ENCODE results near the gene HNRNPF. TPM values are rescaled to one million over a fixed set of nuclear protein-coding genes. Genes with fewer than 3 reads are reported as not detected.

The HNRNPF gene
- total RNA-seq, 1 experiment from 2014 or later = 423 TPM

GRCh38 chr10:43344051-43344450 lies 64.9 kb downstream of the HNRNPF start:
- no peak for TF ChIP-seq CTCF (IDR thresholded peaks at IDR 0.05; ENCODE audit: insufficient read depth in 1 of 2, low read depth in 1 of 2, low read length in 1 of 2, severe bottlenecking in 1 of 2, unreplicated experiment in 1 of 2)
- peaks cover 29% of the 10 kb centered on the region for H3K4me1 ChIP-seq
- H3K4me3 ChIP-seq (ENCODE audit: low read depth, low read length) = no peak overlapping the region
- no peaks in the 10 kb centered on the region for H3K27me3 ChIP-seq (replicated peaks; ENCODE audit: control insufficient read depth, insufficient read depth, low read length)
- no TSS peak for BruUV-seq (replicated peaks)
- H3K9me3 ChIP-seq = no peaks in the 10 kb centered on the region
- Mint-ChIP-seq H3K36me3 (ENCODE audit: insufficient read depth, unreplicated experiment) (no peaks in the 10 kb centered on the region), H3K4me3 (ENCODE audit: unreplicated experiment) (no peak overlapping the region), H3K4me1 (ENCODE audit: low read depth, unreplicated experiment) (peaks cover 28% of the 10 kb centered on the region), H3K27me3 (ENCODE audit: insufficient read depth, unreplicated experiment) (no peaks in the 10 kb centered on the region), H3K27ac (ENCODE audit: unreplicated experiment) (no peak overlapping the region), H3K9me3 (ENCODE audit: unreplicated experiment) (no peaks in the 10 kb centered on the region)
- CTCF ChIA-PET = interaction anchor here (0.6 kb wide), 1 partner anchor 10 kb away, joined by 3 read pairs; no protein-coding TSS in a partner anchor
- POLR2A ChIA-PET = no interaction called here
- intact Hi-C loops (cut with micrococcal nuclease; ENCODE audit: unreplicated experiment) = no loop called here
- DNase-seq = no peak
- no peaks in the 10 kb centered on the region for H3K36me3 ChIP-seq (ENCODE audit: control insufficient read depth, insufficient read depth, low read length)

- Histone ChIP-seq H3K27me3 (replicated peaks; ENCODE audit: control insufficient read depth, insufficient read depth, low read length) (no peaks in the 10 kb centered on the region), H3K9me3 (no peaks in the 10 kb centered on the region), H3K4me1 (peaks cover 36% of the 10 kb centered on the region), H3K36me3 (ENCODE audit: control insufficient read depth, insufficient read depth, low read length) (peaks cover 2% of the 10 kb centered on the region; the same call in 1 of the 2 replicates), H3K4me3 (ENCODE audit: low read depth, low read length) (no peak overlapping the region)
- BruUV-seq (replicated peaks) = no TSS peak
- H3K27me3 Mint-ChIP-seq (ENCODE audit: insufficient read depth, unreplicated experiment) = no peaks in the 10 kb centered on the region
- DNase-seq = no peak
- no peak overlapping the region for H3K27ac Mint-ChIP-seq (ENCODE audit: unreplicated experiment)
- no peaks in the 10 kb centered on the region for H3K36me3 Mint-ChIP-seq (ENCODE audit: insufficient read depth, unreplicated experiment)
- H3K4me3 Mint-ChIP-seq (ENCODE audit: unreplicated experiment) = no peak overlapping the region
- intact Hi-C loops (cut with micrococcal nuclease; ENCODE audit: unreplicated experiment) = no loop called here
- peaks cover 28% of the 10 kb centered on the region for H3K4me1 Mint-ChIP-seq (ENCODE audit: low read depth, unreplicated experiment)
- POLR2A ChIA-PET = interaction anchor here (0.6 kb wide), 1 partner anchor 54 kb away, joined by 6 read pairs; no protein-coding TSS in a partner anchor
- CTCF ChIA-PET = no interaction called here
- TF ChIP-seq CTCF (IDR thresholded peaks at IDR 0.05; ENCODE audit: insufficient read depth in 1 of 2, low read depth in 1 of 2, low read length in 1 of 2, severe bottlenecking in 1 of 2, unreplicated experiment in 1 of 2) = no peak
- no peaks in the 10 kb centered on the region for H3K9me3 Mint-ChIP-seq (ENCODE audit: unreplicated experiment)
Measured at GRCh38 chr10:43343126-43343525, 65.9 kb downstream of the HNRNPF start.

- Mint-ChIP-seq H3K27ac (ENCODE audit: unreplicated experiment) (no peak overlapping the region), H3K36me3 (ENCODE audit: insufficient read depth, unreplicated experiment) (no peaks in the 10 kb centered on the region), H3K4me3 (ENCODE audit: unreplicated experiment) (no peak overlapping the region), H3K27me3 (ENCODE audit: insufficient read depth, unreplicated experiment) (no peaks in the 10 kb centered on the region), H3K4me1 (ENCODE audit: low read depth, unreplicated experiment) (peaks cover 33% of the 10 kb centered on the region), H3K9me3 (ENCODE audit: unreplicated experiment) (no peaks in the 10 kb centered on the region)
- peaks cover 39% of the 10 kb centered on the region for H3K4me1 ChIP-seq
- peaks cover 2% of the 10 kb centered on the region; the same call in 1 of the 2 replicates for H3K36me3 ChIP-seq (ENCODE audit: control insufficient read depth, insufficient read depth, low read length)
- ChIA-PET POLR2A (interaction anchor here (0.6 kb wide), 1 partner anchor 55 kb away, joined by 6 read pairs; no protein-coding TSS in a partner anchor), CTCF (no interaction called here)
- intact Hi-C loops (cut with micrococcal nuclease; ENCODE audit: unreplicated experiment) = no loop called here
- no peaks in the 10 kb centered on the region for H3K27me3 ChIP-seq (replicated peaks; ENCODE audit: control insufficient read depth, insufficient read depth, low read length)
- no peak for DNase-seq
- no peaks in the 10 kb centered on the region for H3K9me3 ChIP-seq
- no TSS peak for BruUV-seq (replicated peaks)
- TF ChIP-seq CTCF (IDR thresholded peaks at IDR 0.05; ENCODE audit: insufficient read depth in 1 of 2, low read depth in 1 of 2, low read length in 1 of 2, severe bottlenecking in 1 of 2, unreplicated experiment in 1 of 2) = no peak
- no peak overlapping the region for H3K4me3 ChIP-seq (ENCODE audit: low read depth, low read length)
Measured at GRCh38 chr10:43342279-43343125, 66.5 kb downstream of the HNRNPF start.
